Fibroblast of lung (primary cell): Measurements from ENCODE around the gene ESRRB.

Experiments used
- EZH2 ChIP-seq: IDR thresholded peaks from 2 replicates; pipeline ENCODE4 v1.5.1; 2012; ENCODE audit warnings: low read length, control low read depth, mild to moderate bottlenecking; ENCODE audit errors: missing control alignments
- TF ChIP-seq, protein P1 (sequence below), 2 donors: IDR thresholded peaks in 1 of 2; conservative IDR thresholded peaks in 1 of 2; 1 replicate in 1 of 2; 2 replicates in 1 of 2; pipeline ENCODE4 v1.5.1; 2011 to 2012; ENCODE audit warnings: low read length in 2 of 2, control low read depth in 1 of 2, inconsistent platforms in 1 of 2, low read depth in 1 of 2, mild to moderate bottlenecking in 1 of 2

DNA sequence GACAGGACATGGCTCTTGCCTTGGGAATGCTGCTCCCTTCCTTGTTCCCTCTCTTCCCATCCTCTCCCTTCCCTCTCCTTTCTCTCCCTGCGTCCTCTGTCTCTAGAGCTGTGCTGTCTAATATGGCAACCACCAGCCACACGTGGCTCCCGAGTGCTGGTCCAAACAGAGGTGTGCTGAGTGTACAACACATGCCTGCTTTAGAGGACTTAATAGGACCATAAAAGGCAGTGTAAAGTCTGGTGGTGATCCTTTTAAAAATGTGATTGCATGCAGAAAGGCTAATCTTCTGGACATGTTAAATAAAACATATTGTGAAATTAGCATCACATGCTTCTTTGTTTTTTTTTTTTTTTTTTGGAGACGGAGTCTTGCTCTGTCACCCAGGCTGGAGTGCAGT is 87.2 kb downstream of the ESRRB start:
- TF ChIP-seq, protein P1, sequence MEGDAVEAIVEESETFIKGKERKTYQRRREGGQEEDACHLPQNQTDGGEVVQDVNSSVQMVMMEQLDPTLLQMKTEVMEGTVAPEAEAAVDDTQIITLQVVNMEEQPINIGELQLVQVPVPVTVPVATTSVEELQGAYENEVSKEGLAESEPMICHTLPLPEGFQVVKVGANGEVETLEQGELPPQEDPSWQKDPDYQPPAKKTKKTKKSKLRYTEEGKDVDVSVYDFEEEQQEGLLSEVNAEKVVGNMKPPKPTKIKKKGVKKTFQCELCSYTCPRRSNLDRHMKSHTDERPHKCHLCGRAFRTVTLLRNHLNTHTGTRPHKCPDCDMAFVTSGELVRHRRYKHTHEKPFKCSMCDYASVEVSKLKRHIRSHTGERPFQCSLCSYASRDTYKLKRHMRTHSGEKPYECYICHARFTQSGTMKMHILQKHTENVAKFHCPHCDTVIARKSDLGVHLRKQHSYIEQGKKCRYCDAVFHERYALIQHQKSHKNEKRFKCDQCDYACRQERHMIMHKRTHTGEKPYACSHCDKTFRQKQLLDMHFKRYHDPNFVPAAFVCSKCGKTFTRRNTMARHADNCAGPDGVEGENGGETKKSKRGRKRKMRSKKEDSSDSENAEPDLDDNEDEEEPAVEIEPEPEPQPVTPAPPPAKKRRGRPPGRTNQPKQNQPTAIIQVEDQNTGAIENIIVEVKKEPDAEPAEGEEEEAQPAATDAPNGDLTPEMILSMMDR (conservative IDR thresholded peaks at IDR 0.05 in 1 of 2, IDR thresholded peaks at IDR 0.05 in 1 of 2; ENCODE audit: low read depth in 1 of 2, low read length in 2 of 2): no peak
- no peak for TF ChIP-seq EZH2
